RCC 7860 (cell line): Measurements from ENCODE around the gene ATP12A.

Source experiments
- DNase-seq: peaks from one replicate; pipeline ENCODE4 v3.0.0-alpha.2; 2015; ENCODE audit warnings: low spot score
- FAIRE-seq: peaks from 2 replicates; lab custom pipeline; 2012; peaks lifted over from hg19 to GRCh38; lab: Jason Lieb, UNC

Gene ATP12A

DNA sequence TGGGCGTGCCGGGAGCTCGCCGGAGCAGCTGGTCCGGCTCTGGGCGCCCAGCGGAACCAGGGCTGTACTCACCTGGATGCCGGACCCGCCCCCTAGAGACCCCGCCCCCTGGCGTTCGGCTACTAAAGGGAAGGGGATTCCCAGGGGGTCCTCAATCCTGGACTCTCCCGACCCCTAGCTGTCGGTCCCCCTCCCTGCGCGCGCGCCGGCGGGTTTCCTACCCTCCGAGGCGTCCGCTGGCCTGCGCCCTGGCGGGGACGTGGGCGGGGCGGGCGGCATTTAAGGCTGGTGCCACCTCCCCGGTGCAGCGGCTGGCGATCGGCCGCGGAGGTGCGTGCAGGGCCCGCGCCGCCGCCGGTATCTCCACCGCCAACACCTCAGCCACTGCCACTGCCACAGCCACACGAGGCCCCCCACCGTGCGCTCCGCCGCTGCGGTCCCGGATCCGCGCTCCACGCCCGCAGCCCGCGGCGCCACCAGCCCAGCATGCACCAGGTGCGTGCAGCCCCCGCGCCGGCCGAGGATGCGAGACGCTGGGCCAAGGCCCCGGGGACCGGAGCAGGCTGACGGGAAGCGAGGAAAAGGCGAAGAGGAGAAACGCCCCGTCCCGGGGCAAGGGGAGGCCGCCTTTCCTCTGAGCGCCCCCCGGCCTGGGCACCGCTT is at the start of gene ATP12A:
ATP12A (plus strand) TSS at position 151 of the 663 bp plus-strand sequence; CDS start at position 487, 336 bp downstream.
- FAIRE-seq (no peak), DNase-seq (no peak)

DNA sequence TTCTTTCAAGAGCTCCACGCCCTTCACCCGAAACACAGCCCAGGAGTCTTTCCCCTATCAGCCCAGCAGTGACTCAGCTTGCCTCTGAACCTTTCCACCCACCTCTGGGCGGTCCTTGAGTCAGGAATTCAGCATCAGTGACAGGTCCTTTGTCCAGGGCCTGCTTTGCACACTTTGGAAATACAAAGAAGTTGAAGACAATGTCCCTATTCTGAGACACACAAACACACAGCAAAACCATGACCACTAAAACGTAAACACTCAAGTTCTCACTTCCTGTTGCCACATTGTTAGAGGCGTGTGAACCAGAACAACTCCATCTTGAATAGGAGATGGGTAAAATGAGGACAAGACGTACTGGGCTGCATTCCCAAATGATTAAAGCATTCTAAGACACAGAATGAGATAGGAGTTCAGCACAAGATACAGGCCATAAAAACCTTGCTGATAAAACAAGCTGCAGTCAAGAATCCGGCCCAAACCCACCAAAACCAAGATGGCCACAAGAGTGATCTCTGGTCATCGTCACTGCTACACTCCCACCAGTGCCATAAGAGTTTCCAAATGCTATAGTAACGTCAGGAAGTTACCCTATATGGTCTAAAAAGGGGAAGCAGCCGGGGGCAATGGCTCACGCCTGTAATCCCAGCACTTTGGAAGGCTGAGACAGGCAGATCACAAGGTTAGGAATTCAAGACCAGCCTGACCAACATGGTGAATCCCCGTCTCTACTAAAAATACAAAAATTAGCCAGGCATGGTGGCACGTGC is 49.2 kb upstream of the ATP12A start:
- no peak for FAIRE-seq
- no peak for DNase-seq

DNA sequence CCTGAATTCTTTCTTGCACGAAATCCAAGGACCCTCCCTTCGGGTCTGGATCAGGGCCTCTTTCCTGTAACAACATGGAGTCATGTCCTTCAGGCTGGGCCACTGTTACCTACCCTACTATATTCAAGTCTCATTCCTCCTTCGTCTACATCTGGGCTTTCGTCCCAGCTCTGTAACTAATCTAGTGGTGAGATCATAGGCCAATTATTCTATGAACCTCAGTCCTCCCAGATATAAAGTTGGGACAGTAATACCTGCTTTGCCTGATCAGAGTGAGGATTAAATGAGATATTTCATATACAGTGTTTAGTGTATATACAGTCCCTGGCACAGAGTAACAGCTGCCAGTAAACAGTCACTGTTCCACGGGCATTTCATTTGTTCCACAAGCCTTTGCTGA is 48.3 kb upstream of the ATP12A start:
- DNase-seq (no peak), FAIRE-seq (no peak)

DNA sequence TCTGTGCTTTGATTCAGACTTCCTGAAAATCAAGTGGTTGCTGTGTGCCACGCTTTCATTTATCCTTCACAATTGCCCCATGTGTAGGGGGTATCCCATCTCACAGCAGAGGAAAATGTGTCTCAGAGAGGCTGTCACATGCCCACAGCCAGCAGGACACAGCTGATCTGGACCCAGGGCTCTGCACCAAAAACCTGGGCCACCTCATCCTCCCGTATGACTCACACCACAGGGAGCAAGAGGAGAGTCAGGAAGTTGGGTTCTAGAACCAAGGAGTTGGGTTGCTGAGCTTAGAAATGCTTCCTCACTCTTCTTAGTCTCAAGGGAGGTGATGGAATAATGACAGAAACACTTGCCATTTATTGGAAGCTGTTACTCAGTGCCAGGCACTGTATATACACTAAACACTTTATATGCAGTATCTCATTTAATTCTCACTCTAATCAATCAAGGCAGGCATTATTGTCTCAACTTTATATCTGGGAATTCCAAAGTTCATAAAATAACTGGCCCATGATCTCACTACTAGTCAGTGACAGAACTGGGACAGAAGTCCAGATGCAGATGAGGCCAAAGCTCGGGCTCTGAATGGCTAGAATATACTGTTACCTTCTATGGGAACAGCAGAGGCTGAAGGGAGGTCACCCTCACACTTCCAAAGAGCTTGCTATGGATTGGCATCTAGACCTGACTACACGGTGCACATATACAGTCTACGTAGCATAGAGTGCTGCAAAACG is 47.7 kb upstream of the ATP12A start:
- FAIRE-seq = no peak
- DNase-seq = no peak

DNA sequence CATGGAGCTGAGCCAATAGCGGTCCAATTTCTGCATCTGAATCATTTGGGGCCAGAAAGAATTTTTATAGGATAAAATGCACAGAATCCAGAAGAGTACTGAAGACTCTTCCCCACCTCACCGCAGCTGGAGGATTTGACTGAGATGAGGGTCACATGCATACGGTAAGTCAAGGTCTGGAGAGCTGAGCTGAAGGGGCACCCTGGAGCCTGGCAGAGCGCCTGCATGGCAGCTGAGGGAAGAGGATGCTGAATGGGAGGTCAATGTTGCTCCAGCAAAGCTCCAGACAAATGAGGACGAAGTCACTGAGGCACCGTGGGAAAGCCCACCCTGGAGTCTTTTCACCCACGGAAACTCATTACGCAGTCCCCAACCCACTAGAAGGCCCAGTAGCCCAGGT is 43.4 kb upstream of the ATP12A start:
- no peak for FAIRE-seq

DNA sequence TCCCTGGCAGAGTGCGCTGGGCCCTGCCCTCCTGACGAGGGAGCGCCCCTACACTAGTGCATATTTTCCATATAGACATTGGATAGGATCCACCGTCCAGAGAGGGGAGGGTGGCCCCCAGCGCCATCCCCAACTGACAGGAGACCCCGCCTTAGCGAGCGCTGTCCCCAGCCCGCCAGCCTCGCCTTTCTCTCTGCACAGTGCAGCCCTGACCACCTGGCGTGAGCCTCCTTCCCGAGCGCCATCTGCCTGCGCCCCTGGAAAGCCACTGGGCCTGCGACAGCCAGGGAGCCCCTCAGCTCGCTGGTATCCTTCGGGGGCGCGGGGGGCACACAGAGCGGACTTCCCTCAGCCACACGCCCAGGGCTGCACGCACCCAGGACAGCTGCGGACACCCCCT is 42.1 kb upstream of the ATP12A start:
- no peak for DNase-seq
- no peak for FAIRE-seq

More for the DNA sequence above, 43.4 kb upstream of the ATP12A start:
- DNase-seq = no peak

DNA sequence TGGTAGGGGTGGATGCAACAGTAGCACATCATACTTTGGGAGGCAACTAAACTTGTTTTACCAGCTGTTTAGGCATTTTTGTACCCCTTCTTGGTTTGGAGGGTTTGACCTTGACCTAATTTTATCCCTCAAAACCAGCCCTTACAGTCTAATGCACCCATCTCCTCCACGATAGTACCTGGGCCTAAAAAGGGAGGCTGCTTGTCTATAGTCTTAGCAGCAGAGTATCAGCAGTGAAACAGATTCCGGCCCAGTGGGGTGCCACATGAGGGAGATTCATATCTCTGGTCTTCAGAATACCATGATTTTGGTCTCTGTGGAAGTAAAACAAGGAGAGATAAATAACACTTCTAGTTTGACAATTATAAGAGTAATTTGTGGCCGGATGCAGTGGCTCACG is 39.5 kb upstream of the ATP12A start:
- no peak for FAIRE-seq
- DNase-seq = no peak

DNA sequence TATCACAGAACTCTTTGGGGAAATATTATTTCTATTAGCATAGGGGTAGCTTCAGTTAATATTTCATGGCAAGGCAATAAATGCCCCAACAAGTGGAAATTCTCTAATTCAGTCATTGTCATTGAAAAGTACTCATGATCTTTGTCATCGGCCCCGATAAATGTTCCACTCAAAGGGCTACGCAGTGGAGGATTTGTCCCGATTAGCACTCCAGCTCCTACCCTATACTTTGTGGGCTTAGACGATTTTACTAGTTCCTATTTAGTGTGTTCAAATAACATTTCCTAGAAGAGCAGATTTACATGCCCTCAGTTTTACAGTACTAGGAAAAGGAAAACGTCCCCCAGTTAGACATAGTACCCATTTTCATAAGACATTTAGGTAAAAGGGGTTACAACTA is 38.0 kb upstream of the ATP12A start:
- DNase-seq (no peak), FAIRE-seq (no peak)

DNA sequence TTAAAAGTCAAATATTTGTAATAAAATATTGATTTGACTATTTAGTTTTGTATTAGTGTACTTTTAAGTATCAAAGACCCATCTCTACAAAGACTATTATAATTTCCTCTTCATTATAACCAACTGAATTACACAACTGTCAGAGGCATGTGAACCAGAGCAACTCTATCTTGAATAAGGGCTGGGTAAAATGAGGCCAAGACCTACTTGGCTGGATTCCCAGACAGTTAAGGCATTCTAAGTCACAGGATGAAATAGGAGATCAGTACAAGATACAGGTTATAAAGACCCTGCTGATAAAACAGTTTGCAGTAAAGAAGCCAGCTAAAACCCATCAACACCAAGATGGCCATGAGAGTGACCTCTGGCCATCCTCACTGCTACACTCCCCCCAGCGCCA is 36.2 kb upstream of the ATP12A start:
- FAIRE-seq = no peak
- no peak for DNase-seq

DNA sequence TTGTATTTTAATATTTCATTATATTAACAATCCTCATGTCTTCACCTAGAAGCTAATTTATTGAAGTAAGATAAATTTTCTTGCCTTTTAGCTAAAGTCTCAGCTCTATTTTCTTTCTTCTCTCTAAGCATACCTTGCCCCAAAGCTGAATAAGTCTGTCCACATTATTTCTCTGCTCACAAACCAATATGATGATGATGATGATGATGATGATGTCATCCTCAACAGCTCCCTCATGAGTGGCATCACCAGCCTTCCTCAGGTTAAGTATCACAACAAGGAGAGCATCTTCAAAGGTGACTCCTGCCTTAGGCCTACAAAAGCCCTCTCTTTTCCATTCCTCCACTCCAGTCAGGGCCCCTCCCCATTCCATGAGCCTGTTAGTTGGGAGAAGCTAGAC is 31.9 kb upstream of the ATP12A start:
- DNase-seq (no peak), FAIRE-seq (no peak)

DNA sequence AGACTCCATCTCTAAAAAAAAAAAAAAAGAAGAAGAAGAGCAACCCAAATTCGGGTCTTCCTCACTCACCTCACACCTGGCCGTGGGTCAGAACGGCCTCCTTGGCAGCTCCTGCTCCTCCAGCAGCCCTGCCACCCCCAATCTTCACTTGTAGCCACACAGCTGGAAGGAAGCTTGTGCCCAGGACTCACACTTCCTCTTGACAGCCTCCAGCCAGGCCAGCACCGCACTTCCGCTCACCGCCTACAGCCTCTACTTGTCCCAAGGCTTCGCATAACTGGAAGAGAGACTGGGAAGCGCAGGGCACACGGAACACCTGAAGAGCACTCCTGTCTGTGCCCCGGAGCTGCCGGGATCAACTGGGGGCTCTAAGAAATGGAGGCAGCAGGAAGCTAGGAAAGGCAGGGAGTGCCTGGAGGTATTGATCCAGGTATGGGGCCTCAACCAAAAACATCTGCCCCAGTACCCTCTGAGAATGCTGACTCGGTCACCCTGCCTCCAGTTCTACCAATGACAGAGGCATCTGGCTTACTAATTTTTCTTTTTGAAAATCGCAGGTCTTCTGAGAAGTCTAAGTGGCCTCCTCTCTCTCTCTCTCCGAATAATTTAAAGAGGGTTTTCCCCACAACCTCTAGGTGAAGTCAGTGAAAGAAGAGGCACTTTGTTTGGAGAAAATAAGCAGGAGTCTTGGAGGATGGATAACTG is 31.1 kb upstream of the ATP12A start:
- FAIRE-seq = no peak
- no peak for DNase-seq

DNA sequence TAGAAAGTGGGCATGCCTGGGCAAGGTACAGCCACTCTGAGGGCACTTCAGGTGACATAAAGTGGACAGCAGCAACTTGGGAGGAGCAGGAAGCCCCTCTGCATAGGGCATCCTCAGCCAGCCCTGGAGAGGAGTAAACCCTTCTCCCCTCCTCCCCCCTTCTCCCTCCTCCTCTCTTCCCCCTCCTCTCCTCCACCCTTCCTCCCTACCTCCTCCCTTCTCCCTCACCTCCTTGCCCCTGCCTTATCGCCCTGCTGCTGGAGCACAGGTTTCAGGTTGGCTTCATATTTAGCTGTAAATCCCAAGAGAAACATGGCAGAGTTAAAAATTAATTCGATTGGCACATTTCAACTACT is 30.5 kb upstream of the ATP12A start:
- FAIRE-seq (no peak), DNase-seq (no peak)

DNA sequence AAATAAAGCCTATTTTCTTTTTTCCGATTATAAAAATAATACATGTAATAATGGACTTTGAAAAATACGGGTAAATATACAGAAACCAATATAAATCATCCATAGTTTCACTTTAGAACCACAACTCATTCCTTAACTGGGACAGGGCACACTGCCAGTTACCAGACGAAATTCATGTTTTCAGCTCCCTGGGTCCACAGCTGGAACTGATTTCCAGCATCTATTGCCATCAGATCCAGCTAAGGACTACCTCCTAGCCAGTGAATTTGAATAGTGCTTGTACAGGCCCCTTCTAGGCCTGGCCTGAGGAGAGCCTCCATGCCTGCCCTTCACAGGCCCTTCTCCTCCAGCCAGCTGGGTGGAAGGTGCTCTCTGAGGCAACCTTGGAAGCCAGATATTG is 30.0 kb upstream of the ATP12A start:
- no peak for FAIRE-seq
- DNase-seq = no peak

DNA sequence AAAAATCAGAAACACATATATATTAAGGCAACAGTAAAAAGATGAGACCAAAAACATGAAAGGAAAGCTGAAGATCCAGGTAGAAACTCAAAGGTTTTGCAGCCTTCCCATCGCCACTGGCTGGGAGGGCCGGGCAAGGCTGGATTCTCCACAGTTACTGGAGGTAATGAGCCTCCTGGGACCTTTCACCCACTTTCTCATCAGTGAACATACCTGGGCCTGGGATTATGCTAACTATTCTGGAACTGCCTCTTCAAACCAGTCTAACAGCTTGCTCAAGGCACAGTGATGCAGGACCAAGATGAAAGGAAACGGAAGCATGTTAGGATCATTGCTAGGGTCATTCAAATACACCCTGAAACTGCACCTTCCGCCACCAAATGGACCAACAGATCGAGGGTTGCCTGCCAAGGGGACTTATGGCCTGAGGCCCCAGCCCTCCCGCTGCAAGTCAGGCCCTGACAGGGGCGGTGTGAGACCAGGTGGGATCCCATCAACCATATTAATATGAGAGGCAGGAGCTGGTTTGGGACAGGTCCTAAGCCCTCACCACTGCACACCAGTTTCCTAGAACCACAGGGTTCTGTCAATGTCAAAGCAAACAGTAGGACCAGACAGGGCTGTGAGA is 28.4 kb upstream of the ATP12A start:
- FAIRE-seq (no peak), DNase-seq (no peak)

DNA sequence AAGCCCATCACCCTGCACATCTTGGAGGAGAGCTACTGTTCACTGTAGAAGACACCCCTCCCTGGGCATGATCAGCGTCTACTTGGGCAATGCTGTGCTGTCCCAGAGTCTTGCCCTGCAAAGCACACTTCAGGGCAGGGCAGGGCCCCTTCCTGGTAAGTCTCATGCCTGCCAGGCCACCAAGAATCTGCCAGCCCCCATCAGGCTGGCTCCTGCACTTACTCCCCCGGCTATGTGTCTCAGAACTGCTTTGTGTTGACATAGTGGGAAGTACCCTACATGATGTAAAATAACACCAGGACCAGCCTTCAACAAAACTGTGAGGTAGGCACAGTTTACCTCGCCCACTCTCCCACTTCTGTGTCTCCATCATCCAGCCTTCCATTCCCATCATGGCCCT is 27.8 kb upstream of the ATP12A start:
- FAIRE-seq = no peak

DNA sequence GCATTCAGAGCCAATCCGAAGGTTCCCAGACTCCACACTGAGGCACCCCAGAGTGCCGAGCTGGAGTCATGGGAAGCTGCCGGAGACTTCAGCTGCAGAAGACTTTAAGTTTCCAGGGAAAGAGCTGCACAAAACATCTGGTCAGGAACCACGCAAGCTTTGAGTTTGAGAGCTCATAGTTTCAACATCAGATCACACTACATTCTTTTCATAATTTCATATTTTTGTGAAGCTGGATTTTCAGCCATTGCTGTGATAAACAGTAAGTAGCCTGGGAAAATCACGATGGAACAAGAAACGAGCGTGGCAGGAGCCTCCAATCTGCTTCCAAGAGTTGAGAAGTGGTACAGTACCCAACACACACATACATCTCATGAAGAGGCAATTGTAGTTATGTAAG is 25.5 kb upstream of the ATP12A start:
- FAIRE-seq (no peak), DNase-seq (no peak)

More for the DNA sequence above, 27.8 kb upstream of the ATP12A start:
- no peak for DNase-seq

DNA sequence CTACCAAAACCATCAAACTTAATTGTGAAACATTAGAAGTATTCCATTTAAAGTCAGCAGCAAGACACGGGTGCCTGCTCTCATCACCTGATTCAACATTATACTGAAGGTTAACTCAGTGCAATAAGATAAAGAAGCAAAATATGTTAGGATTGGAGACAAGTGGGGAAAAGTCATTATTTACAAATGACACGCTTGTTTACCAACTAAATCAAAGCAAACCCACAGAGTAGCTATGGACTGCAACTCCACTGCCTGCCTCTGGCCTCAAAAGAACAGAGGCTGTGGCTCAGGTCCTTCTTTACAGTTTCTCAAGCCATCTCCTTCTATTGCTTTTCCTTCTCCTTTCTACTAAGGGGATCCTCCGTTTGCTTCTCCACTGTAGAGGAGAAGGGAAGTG is 21.0 kb upstream of the ATP12A start:
- no peak for FAIRE-seq
- no peak for DNase-seq

DNA sequence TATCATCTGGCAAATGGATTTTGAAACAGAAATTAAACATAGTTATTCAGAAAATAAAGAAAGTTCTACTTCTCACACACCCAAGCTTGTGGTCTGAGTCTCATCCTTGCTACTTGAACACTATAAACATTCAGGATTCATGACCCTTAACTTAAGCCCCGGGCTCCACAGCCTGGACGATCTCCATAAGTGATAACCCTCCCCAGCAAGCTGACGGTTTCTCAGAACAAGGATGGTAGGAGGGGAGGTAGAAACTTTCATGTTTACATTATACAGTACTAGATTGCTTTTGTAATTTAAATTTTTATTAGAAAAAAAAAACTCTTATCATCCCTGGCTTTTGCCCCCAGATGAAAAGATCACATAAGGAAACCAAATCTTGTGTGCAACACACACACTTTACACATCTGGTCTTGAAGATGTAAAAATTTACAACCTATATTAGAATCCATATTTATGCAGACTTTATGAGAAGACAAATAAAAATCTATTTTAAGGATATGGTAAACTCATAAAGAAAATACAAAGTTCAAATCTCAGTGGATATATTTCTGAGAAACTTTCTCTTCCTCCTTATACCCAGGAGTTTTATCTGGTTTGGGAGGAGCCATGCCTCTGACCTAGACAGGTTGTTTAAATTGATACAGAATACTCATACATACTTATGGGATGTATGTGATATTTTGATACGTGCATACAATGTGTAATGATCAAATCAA is 20.0 kb upstream of the ATP12A start:
- FAIRE-seq = no peak
- no peak for DNase-seq

DNA sequence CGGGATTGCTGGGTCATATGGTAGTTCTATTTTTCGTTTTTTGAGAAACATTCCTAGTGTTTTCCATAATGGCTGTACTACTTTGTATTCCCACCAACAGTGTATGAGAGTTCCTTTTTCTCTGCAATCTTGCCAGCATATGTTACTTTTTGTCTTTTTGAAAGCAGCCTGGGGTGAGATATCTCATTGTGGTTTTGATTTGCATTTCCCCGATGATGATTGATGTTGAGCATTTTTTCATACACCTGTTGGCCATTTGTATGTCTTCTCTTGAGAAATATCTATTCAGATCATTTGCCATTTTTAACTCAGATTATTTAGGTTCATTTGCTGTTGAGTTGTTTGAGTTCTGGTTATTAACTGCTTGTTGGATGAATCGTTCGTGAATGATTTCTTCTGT is 18.5 kb upstream of the ATP12A start:
- DNase-seq (no peak), FAIRE-seq (no peak)
